SK-N-SH (cell line): Measurements from ENCODE around the gene SPDYE3. TPM values are rescaled to one million over a fixed set of nuclear protein-coding genes. Genes with fewer than 3 reads are reported as not detected.
"Not testable (repeated sequence)": the region's sequence is repeated elsewhere in the genome, so short reads cannot be mapped to it uniquely, and the experiment has no call there.

Experiments used
- CTCF ChIA-PET: fragments of 300-600, 350-600 bp; formaldehyde crosslinking; extraction: SDS; loops from one replicate; lab custom pipeline; 2021; lab: Yijun Ruan, JAX
- POLR2A ChIA-PET: fragments of 350-600 bp; sonication (Branson Sonifier 250); formaldehyde crosslinking; extraction: SDS; loops from one replicate; lab custom pipeline; 2020; ENCODE audit warnings: antibody characterized with exemption, inconsistent platforms; lab: Yijun Ruan, JAX
- DNase-seq: peaks from one replicate; pipeline ENCODE4 v3.0.0; 2012
- H2AFZ ChIP-seq: fragments of 200-600 bp; sonication (generic); 2 replicates; pipeline ENCODE4 v1.8.1; 2016; ENCODE audit warnings: antibody characterized with exemption, mild to moderate bottlenecking, low read depth
- H3F3A ChIP-seq: fragments of 200-600 bp; sonication (generic); replicated peaks from 2 replicates; pipeline ENCODE3; 2016; ENCODE audit warnings: antibody characterized with exemption, mild to moderate bottlenecking; ENCODE audit not compliant: insufficient read depth
- H3K27ac ChIP-seq, 2 experiments: fragments of 200-500 bp in 1 of 2; fragments of 200-600 bp in 1 of 2; sonication (Bioruptor generic) in 1 of 2; sonication (generic), shearing (Covaris generic) in 1 of 2; 2 replicates each; pipeline versions ENCODE4 v1.5.1 to v1.6.1; 2014 to 2016; ENCODE audit warnings: low read depth in 2 of 2, inconsistent platforms in 1 of 2, low read length in 1 of 2, mild to moderate bottlenecking in 1 of 2, mixed read lengths in 1 of 2
- H3K27me3 ChIP-seq: fragments of 200-600 bp; sonication (generic), shearing (Covaris generic); 2 replicates; pipeline ENCODE4 v1.6.1; 2016; ENCODE audit warnings: mixed run types; ENCODE audit not compliant: insufficient read depth
- H3K36me3 ChIP-seq, 2 experiments: fragments of 200-500 bp in 1 of 2; fragments of 200-600 bp in 1 of 2; sonication (Bioruptor generic) in 1 of 2; sonication (generic) in 1 of 2; replicated peaks in 1 of 2; 2 replicates each; pipeline versions ENCODE3 to v1.5.1; 2014 to 2016; ENCODE audit warnings: low read length in 1 of 2, mild to moderate bottlenecking in 1 of 2; ENCODE audit not compliant: insufficient read depth in 2 of 2, control insufficient read depth in 1 of 2
- H3K4me1 ChIP-seq, 2 experiments: fragments of 200-500 bp in 1 of 2; fragments of 200-600 bp in 1 of 2; sonication (Bioruptor generic) in 1 of 2; sonication (generic), shearing (Covaris generic) in 1 of 2; 2 replicates each; pipeline versions ENCODE4 v1.5.1 to v1.6.1; 2014 to 2016; ENCODE audit warnings: low read depth in 1 of 2, low read length in 1 of 2, mixed run types in 1 of 2; ENCODE audit not compliant: insufficient read depth in 2 of 2, control insufficient read depth in 1 of 2
- H3K4me2 ChIP-seq: fragments of 200-600 bp; sonication (generic), shearing (Covaris generic); 2 replicates; pipeline ENCODE4 v1.6.1; 2017; ENCODE audit warnings: mixed run types
- H3K4me3 ChIP-seq, 2 experiments: fragments of 200-500 bp in 1 of 2; fragments of 200-600 bp in 1 of 2; sonication (Bioruptor generic) in 1 of 2; sonication (generic), shearing (Covaris generic) in 1 of 2; 2 replicates each; pipeline versions ENCODE4 v1.5.1 to v1.8.1; 2014 to 2016; ENCODE audit warnings: low read depth in 2 of 2, inconsistent platforms in 1 of 2, low read length in 1 of 2, mild to moderate bottlenecking in 1 of 2, mixed read lengths in 1 of 2, moderate library complexity in 1 of 2
- H3K79me2 ChIP-seq: fragments of 200-600 bp; sonication (generic); 2 replicates; pipeline ENCODE4 v1.8.1; 2017; ENCODE audit warnings: mild to moderate bottlenecking; ENCODE audit not compliant: insufficient read depth
- H3K9ac ChIP-seq: fragments of 200-600 bp; sonication (generic); 2 replicates; pipeline ENCODE4 v1.6.1; 2017; ENCODE audit warnings: mixed run types
- H3K9me2 ChIP-seq: fragments of 200-600 bp; sonication (generic); 2 replicates; pipeline ENCODE4 v1.6.1; 2017; ENCODE audit warnings: mixed run types
- H3K9me3 ChIP-seq: fragments of 200-600 bp; sonication (generic); 2 replicates; pipeline ENCODE4 v1.6.1; 2017; ENCODE audit warnings: mixed run types, mild to moderate bottlenecking, moderate library complexity
- H4K20me1 ChIP-seq: fragments of 200-600 bp; sonication (generic); 2 replicates; pipeline ENCODE4 v1.6.1; 2017; ENCODE audit warnings: mild to moderate bottlenecking, mixed run types; ENCODE audit not compliant: insufficient read depth
- EZH2phosphoT487 ChIP-seq: fragments of 200-600 bp; sonication (generic); IDR thresholded peaks from 2 replicates; pipeline ENCODE4 v1.6.1; 2017; ENCODE audit warnings: low read depth, mixed run types, mild to moderate bottlenecking, antibody characterized with exemption, moderate library complexity, borderline replicate concordance
- FOXM1 ChIP-seq: IDR thresholded peaks from 2 replicates; pipeline ENCODE4 v1.4.0; 2012; ENCODE audit warnings: low read depth, mild to moderate bottlenecking
- IRF3 ChIP-seq: fragments of 150-350 bp; IDR thresholded peaks from 2 replicates; pipeline ENCODE4 v1.6.1; 2016; ENCODE audit warnings: mild to moderate bottlenecking, low read depth, low read length
- JUND ChIP-seq: IDR thresholded peaks from 2 replicates; pipeline ENCODE4 v1.4.0; 2012
- REST ChIP-seq: IDR thresholded peaks from 2 replicates; pipeline ENCODE4 v1.6.1; 2012; ENCODE audit warnings: mild to moderate bottlenecking, low read depth, low read length, moderate library complexity
- SIN3A ChIP-seq: IDR thresholded peaks from 2 replicates; pipeline ENCODE4 v1.6.1; 2012; ENCODE audit warnings: low read depth, mild to moderate bottlenecking, low read length, moderate library complexity, borderline replicate concordance
- TAF1 ChIP-seq: IDR thresholded peaks from 2 replicates; pipeline ENCODE4 v1.6.1; 2012; ENCODE audit warnings: low read depth, mild to moderate bottlenecking, low read length, moderate library complexity, borderline replicate concordance
- TCF12 ChIP-seq: IDR thresholded peaks from 2 replicates; pipeline ENCODE4 v1.4.0; 2012
- TEAD4 ChIP-seq: IDR thresholded peaks from 2 replicates; pipeline ENCODE4 v1.4.0; 2012; ENCODE audit warnings: mild to moderate bottlenecking, borderline replicate concordance; ENCODE audit not compliant: insufficient read depth
- ZBTB33 ChIP-seq: IDR thresholded peaks from 2 replicates; pipeline ENCODE4 v1.4.0; 2012; ENCODE audit warnings: low read depth, borderline replicate concordance
- WGBS: methylation state at CpG from one replicate; pipeline ENCODE4 v1.1.6; 2017; ENCODE audit warnings: low lambda C conversion rate; 5-methylcytosine and 5-hydroxymethylcytosine counted together
- polyA plus RNA-seq, 3 experiments: library from polyadenylated mRNA; depleted of rRNA; stranded (reverse); fragments of >200 nt; gene quantifications; 2 replicates each; pipeline ENCODE4 v1.2.3, GENCODE V29; 2012

SPDYE3 gene
- polyA plus RNA-seq, 1 of the 3 experiments (the other 2 are of a cell fraction), result not detected

GRCh38 chr7:100360135-100360854 lies 52.8 kb downstream of the SPDYE3 start:
- no peak overlapping the region for H3K4me2 ChIP-seq
- no peaks in the 10 kb centered on the region for H3K9me2 ChIP-seq
- H3F3A ChIP-seq, result peaks cover 25% of the 10 kb centered on the region
- TF ChIP-seq TAF1, result no peak
- no peak for TF ChIP-seq JUND
- TF ChIP-seq TCF12, result no peak
- no peak for TF ChIP-seq EZH2phosphoT487
- TF ChIP-seq REST, result no peak
- TF ChIP-seq FOXM1, result no peak
- TF ChIP-seq ZBTB33, result no peak
- TF ChIP-seq SIN3A, result no peak
- TF ChIP-seq TEAD4, result no peak
- WGBS, result 83% methylated on average over 3 of the region's 3 CpGs
- no peak overlapping the region for H3K27ac ChIP-seq
- DNase-seq, result no peak
- H3K36me3 ChIP-seq, result peaks cover 57 to 73% of the 10 kb centered on the region in 2 experiments
- no peaks in the 10 kb centered on the region for H3K27me3 ChIP-seq
- H2AFZ ChIP-seq, result no peak overlapping the region
- ChIA-PET CTCF (interaction anchor here (0.6 to 1.7 kb wide), 4 partner anchors 47 to 230 kb away, joined by 3 to 7 read pairs (median 4); no protein-coding TSS in a partner anchor), POLR2A (interaction anchor here (1.6 kb wide), 1 partner anchor 9 kb away, joined by 5 read pairs; no protein-coding TSS in a partner anchor)
- no peaks in the 10 kb centered on the region for H4K20me1 ChIP-seq
- no peak overlapping the region for H3K4me3 ChIP-seq
- no peaks in the 10 kb centered on the region for H3K9me3 ChIP-seq
- H3K4me1 ChIP-seq, result no peaks in the 10 kb centered on the region
- no peak overlapping the region for H3K9ac ChIP-seq
- H3K79me2 ChIP-seq, result no peaks in the 10 kb centered on the region

- H3K4me1 ChIP-seq, result no peaks in the 10 kb centered on the region
- no peaks in the 10 kb centered on the region for H3K27me3 ChIP-seq
- no peaks in the 10 kb centered on the region for H3K79me2 ChIP-seq
- no peak for DNase-seq
- no peaks in the 10 kb centered on the region for H3K9me2 ChIP-seq
- no peak overlapping the region for H3K9ac ChIP-seq
- CTCF ChIA-PET, result no interaction called here
- H3K4me2 ChIP-seq, result no peak overlapping the region
- TF ChIP-seq EZH2phosphoT487 (no peak), TCF12 (no peak), ZBTB33 (no peak), IRF3 (no peak)
- TF ChIP-seq, all 33 proteins: peak for 0
- Histone ChIP-seq H4K20me1 (no peaks in the 10 kb centered on the region), H3K9me3 (no peaks in the 10 kb centered on the region), H3K27ac (no peak overlapping the region), H3F3A (peaks cover 26% of the 10 kb centered on the region), H3K4me3 (no peak overlapping the region), H3K36me3 (peaks cover 38 to 58% of the 10 kb centered on the region in 2 experiments), H2AFZ (no peak overlapping the region)
- POLR2A ChIA-PET, result no interaction called here
Measured at GRCh38 chr7:100363098-100363497, 55.6 kb downstream of the SPDYE3 start.

DNA sequence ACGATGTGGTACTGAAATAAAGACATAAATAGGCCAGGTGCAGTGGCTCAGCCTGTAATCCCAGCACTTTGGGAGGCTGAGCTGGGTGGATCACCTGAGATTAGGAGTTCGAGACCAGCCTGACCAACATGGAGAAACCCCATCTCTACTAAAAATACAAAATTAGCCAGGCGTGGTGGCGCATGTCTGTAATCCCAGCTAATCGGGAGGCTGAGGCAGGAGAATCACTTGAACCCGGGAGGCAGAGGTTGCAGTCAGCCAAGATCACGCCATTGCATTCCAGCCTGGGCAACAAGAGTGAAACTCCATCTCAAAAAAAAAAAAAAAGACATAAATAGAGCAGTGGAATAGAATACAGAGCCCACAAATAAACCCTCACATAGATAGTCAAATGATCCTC lies 56.3 kb downstream of the SPDYE3 start:
- H3K9me2 ChIP-seq, H3K27ac ChIP-seq, H3K4me3 ChIP-seq, H2AFZ ChIP-seq, DNase-seq, H4K20me1 ChIP-seq, H3K4me2 ChIP-seq, H3K4me1 ChIP-seq, H3K9me3 ChIP-seq, H3K9ac ChIP-seq, H3K27me3 ChIP-seq, H3K79me2 ChIP-seq: not testable (repeated sequence)
- peaks cover 26% of the 10 kb centered on the region for H3F3A ChIP-seq
- CTCF ChIA-PET, result interaction anchor here (1.5 to 2.1 kb wide), 3 partner anchors 11 to 19 kb away, joined by 4 to 7 read pairs (median 4); no protein-coding TSS in a partner anchor
- 97% methylated on average over 7 of the region's 7 CpGs for WGBS
- H3K36me3 ChIP-seq, result peaks cover 33 to 59% of the 10 kb centered on the region in 2 experiments
- POLR2A ChIA-PET, result interaction anchor here (1.1 kb wide), 1 partner anchor 17 kb away, joined by 3 read pairs; no protein-coding TSS in a partner anchor
